ENCODE measurements around the gene ZNF580.

The ZNF580 gene

GRCh38 chr19:55597501-55597921 is 43.3 kb upstream of the ZNF580 start:
- Histone ChIP-seq H3F3A (ENCODE audit: low read depth) (no peaks in the 10 kb centered on the region), H3K4me3 (ENCODE audit: low read length, poor library complexity, severe bottlenecking) (no peak overlapping the region), H3K4me2 (ENCODE audit: low read depth, low read length, poor library complexity, severe bottlenecking) (no peak overlapping the region), H3K4me1 (ENCODE audit: insufficient read depth, low read length, poor library complexity, severe bottlenecking) (peaks cover 23% of the 10 kb centered on the region), H3K36me3 (ENCODE audit: insufficient read depth, low read length) (no peaks in the 10 kb centered on the region), H3K9ac (ENCODE audit: low read depth, low read length, poor library complexity, severe bottlenecking) (no peak overlapping the region), H3K79me2 (ENCODE audit: insufficient read depth, low read length) (peaks cover 26% of the 10 kb centered on the region), H3K27me3 (ENCODE audit: insufficient read depth, low read length, poor library complexity, severe bottlenecking) (no peaks in the 10 kb centered on the region), H2AFZ (ENCODE audit: low read length) (no peak overlapping the region), H4K20me1 (ENCODE audit: insufficient read depth, low read length, poor library complexity, severe bottlenecking) (peaks cover 6% of the 10 kb centered on the region), H3K9me2 (replicated peaks; ENCODE audit: low read depth, low read length) (no peaks in the 10 kb centered on the region), H3K9me3 (ENCODE audit: insufficient read depth, low read depth, low read length) (no peaks in the 10 kb centered on the region)
- TF ChIP-seq EZH2phosphoT487 (IDR thresholded peaks at IDR 0.05; ENCODE audit: borderline replicate concordance) (no peak), CTCF (conservative IDR thresholded peaks at IDR 0.05; ENCODE audit: low read length) (no peak)

- Histone ChIP-seq H3K9me2 (replicated peaks; ENCODE audit: low read depth, low read length) (no peaks in the 10 kb centered on the region), H3K4me3 (ENCODE audit: low read length, poor library complexity, severe bottlenecking) (peak overlapping the region; percentile 74), H3K4me2 (ENCODE audit: low read depth, low read length, poor library complexity, severe bottlenecking) (peak overlapping the region; percentile 80), H3K36me3 (ENCODE audit: insufficient read depth, low read length) (no peaks in the 10 kb centered on the region), H2AFZ (ENCODE audit: low read length) (no peak overlapping the region), H4K20me1 (ENCODE audit: insufficient read depth, low read length, poor library complexity, severe bottlenecking) (peaks cover 6% of the 10 kb centered on the region), H3F3A (ENCODE audit: low read depth) (no peaks in the 10 kb centered on the region), H3K4me1 (ENCODE audit: insufficient read depth, low read length, poor library complexity, severe bottlenecking) (peaks cover 23% of the 10 kb centered on the region), H3K9me3 (ENCODE audit: insufficient read depth, low read depth, low read length) (no peaks in the 10 kb centered on the region), H3K79me2 (ENCODE audit: insufficient read depth, low read length) (peaks cover 26% of the 10 kb centered on the region), H3K9ac (ENCODE audit: low read depth, low read length, poor library complexity, severe bottlenecking) (peak overlapping the region; percentile 55), H3K27me3 (ENCODE audit: insufficient read depth, low read length, poor library complexity, severe bottlenecking) (no peaks in the 10 kb centered on the region)
- TF ChIP-seq EZH2phosphoT487 (IDR thresholded peaks at IDR 0.05; ENCODE audit: borderline replicate concordance) (no peak), CTCF (conservative IDR thresholded peaks at IDR 0.05; ENCODE audit: low read length) (no peak)
These were observed 42.8 kb upstream of the ZNF580 start for GRCh38 chr19:55598034-55598433.

- Histone ChIP-seq H3K36me3 (ENCODE audit: insufficient read depth, low read length) (no peaks in the 10 kb centered on the region), H3K4me3 (ENCODE audit: low read length, poor library complexity, severe bottlenecking) (peak overlapping the region; percentile 74), H3F3A (ENCODE audit: low read depth) (no peaks in the 10 kb centered on the region), H3K27me3 (ENCODE audit: insufficient read depth, low read length, poor library complexity, severe bottlenecking) (no peaks in the 10 kb centered on the region), H2AFZ (ENCODE audit: low read length) (no peak overlapping the region), H3K9me2 (replicated peaks; ENCODE audit: low read depth, low read length) (no peaks in the 10 kb centered on the region), H3K4me2 (ENCODE audit: low read depth, low read length, poor library complexity, severe bottlenecking) (peak overlapping the region; percentile 80), H3K4me1 (ENCODE audit: insufficient read depth, low read length, poor library complexity, severe bottlenecking) (peaks cover 23% of the 10 kb centered on the region), H3K9ac (ENCODE audit: low read depth, low read length, poor library complexity, severe bottlenecking) (peak overlapping the region; percentile 97), H4K20me1 (ENCODE audit: insufficient read depth, low read length, poor library complexity, severe bottlenecking) (peaks cover 6% of the 10 kb centered on the region), H3K9me3 (ENCODE audit: insufficient read depth, low read depth, low read length) (no peaks in the 10 kb centered on the region), H3K79me2 (ENCODE audit: insufficient read depth, low read length) (peaks cover 26% of the 10 kb centered on the region)
- TF ChIP-seq EZH2phosphoT487 (IDR thresholded peaks at IDR 0.05; ENCODE audit: borderline replicate concordance) (no peak), CTCF (conservative IDR thresholded peaks at IDR 0.05; ENCODE audit: low read length) (no peak)
These were observed 41.9 kb upstream of the ZNF580 start for GRCh38 chr19:55598719-55599467.

Measured in Loucy (cell line).